IMR-90 (cell line): ENCODE measurements around the gene SYTL1. TPM values are rescaled to one million over a fixed set of nuclear protein-coding genes. Genes with fewer than 3 reads are reported as not detected.

Source experiments
- ATAC-seq: fragments of 200-7000 bp; cut with Tn5 transposase; 2 replicates; pipeline ENCODE4 v1.9.1; 2020; ENCODE audit warnings: low read depth, mild to moderate bottlenecking, moderate library complexity
- BruUV-seq: library from RNA; stranded (reverse); fragments of 400-500 nt; replicated peaks from 2 replicates; lab custom pipeline; 2021; lab: Mats Ljungman, UMichigan
- CTCF ChIA-PET: fragments of 300-600 bp; formaldehyde crosslinking; extraction: SDS; loops from one replicate; lab custom pipeline; 2021; ENCODE audit warnings: antibody characterized with exemption; lab: Yijun Ruan, JAX
- POLR2A ChIA-PET: fragments of 300-600 bp; sonication (Branson Sonifier 250); formaldehyde crosslinking; loops from one replicate; lab custom pipeline; 2022; ENCODE audit warnings: antibody characterized with exemption; ENCODE audit not compliant: unreplicated experiment; lab: Charles Lee
- DNase-seq: peaks from one replicate; pipeline ENCODE4 v3.0.0; 2013
- H2AFZ ChIP-seq: replicated peaks from 2 replicates; pipeline ENCODE3; 2013; ENCODE audit warnings: low read length, mild to moderate bottlenecking; ENCODE audit not compliant: poor library complexity
- H2AK5ac ChIP-seq: 2 replicates; pipeline ENCODE4 v1.6.1; 2013; ENCODE audit warnings: low read depth, low read length, inconsistent platforms
- H2AK9ac ChIP-seq: replicated peaks from 2 replicates; pipeline ENCODE3; 2013; ENCODE audit warnings: mild to moderate bottlenecking, low read depth, low read length, moderate library complexity; ENCODE audit not compliant: poor library complexity
- H2BK120ac ChIP-seq: 2 replicates; pipeline ENCODE4 v1.6.1; 2013; ENCODE audit warnings: low read depth, low read length, inconsistent platforms
- H2BK15ac ChIP-seq: 3 replicates; pipeline ENCODE4 v1.6.1; 2013; ENCODE audit warnings: low read depth, low read length, inconsistent platforms
- H2BK20ac ChIP-seq: 2 replicates; pipeline ENCODE4 v1.6.1; 2013; ENCODE audit warnings: low read depth, mild to moderate bottlenecking, inconsistent platforms, low read length, moderate library complexity
- H2BK5ac ChIP-seq: 2 replicates; pipeline ENCODE4 v1.6.1; 2013; ENCODE audit warnings: mild to moderate bottlenecking, low read depth, low read length, inconsistent platforms; ENCODE audit not compliant: poor library complexity, severe bottlenecking
- H3K14ac ChIP-seq: replicated peaks from 2 replicates; pipeline ENCODE4 v1.6.1; 2013; ENCODE audit warnings: low read depth, low read length, inconsistent platforms
- H3K18ac ChIP-seq: 2 replicates; pipeline ENCODE4 v1.6.1; 2013; ENCODE audit warnings: low read depth, low read length, control low read depth
- H3K23ac ChIP-seq: 2 replicates; pipeline ENCODE4 v1.6.1; 2013; ENCODE audit warnings: low read depth, low read length, inconsistent platforms
- H3K27ac ChIP-seq: 2 replicates; pipeline ENCODE4 v1.5.1; 2013; ENCODE audit warnings: mild to moderate bottlenecking, control low read depth, low read length; ENCODE audit not compliant: insufficient read depth
- H3K27me3 ChIP-seq: 2 replicates; pipeline ENCODE4 v1.6.1; 2013; ENCODE audit warnings: low read length; ENCODE audit not compliant: control insufficient read depth, insufficient read depth
- H3K36me3 ChIP-seq: 2 replicates; pipeline ENCODE4 v1.6.1; 2013; ENCODE audit warnings: low read length, mixed read lengths; ENCODE audit not compliant: control insufficient read depth, insufficient read depth
- H3K4ac ChIP-seq: 2 replicates; pipeline ENCODE4 v1.6.1; 2013; ENCODE audit warnings: low read depth, low read length, inconsistent platforms
- H3K4me1 ChIP-seq: 2 replicates; pipeline ENCODE4 v1.6.1; 2013; ENCODE audit warnings: low read length, mixed read lengths; ENCODE audit not compliant: control insufficient read depth, insufficient read depth
- H3K4me2 ChIP-seq: 2 replicates; pipeline ENCODE4 v1.6.1; 2013; ENCODE audit warnings: low read depth, mild to moderate bottlenecking, control low read depth, low read length, moderate library complexity
- H3K4me3 ChIP-seq: 2 replicates; pipeline ENCODE4 v1.5.1; 2013; ENCODE audit warnings: low read depth, mild to moderate bottlenecking, control low read depth, low read length, moderate library complexity; ENCODE audit not compliant: insufficient read depth
- H3K56ac ChIP-seq: 2 replicates; pipeline ENCODE4 v1.6.1; 2013; ENCODE audit warnings: low read length, inconsistent platforms; ENCODE audit not compliant: insufficient read depth; ENCODE audit errors: extremely low read depth
- H3K79me1 ChIP-seq, 2 experiments: 2 replicates each; pipeline ENCODE4 v1.6.1; 2013; ENCODE audit warnings: low read length in 2 of 2, inconsistent platforms in 1 of 2, low read depth in 1 of 2
- H3K9ac ChIP-seq: 2 replicates; pipeline ENCODE4 v1.6.1; 2013; ENCODE audit warnings: low read depth, low read length, control low read depth
- H3K9me1 ChIP-seq: 2 replicates; pipeline ENCODE4 v1.6.1; 2013; ENCODE audit warnings: low read length, inconsistent platforms; ENCODE audit not compliant: insufficient read depth
- H3K9me3 ChIP-seq: 2 replicates; pipeline ENCODE4 v1.6.1; 2013; ENCODE audit warnings: low read length; ENCODE audit not compliant: control insufficient read depth, insufficient read depth
- H4K20me1 ChIP-seq: 2 replicates; pipeline ENCODE4 v1.6.1; 2013; ENCODE audit warnings: low read length, inconsistent platforms; ENCODE audit not compliant: insufficient read depth
- H4K5ac ChIP-seq: 2 replicates; pipeline ENCODE4 v1.6.1; 2013; ENCODE audit warnings: mild to moderate bottlenecking, low read depth, low read length, control low read depth
- H4K8ac ChIP-seq, 2 experiments: 2 replicates each; pipeline ENCODE4 v1.6.1; 2013; ENCODE audit warnings: low read depth in 2 of 2, low read length in 2 of 2, control low read depth in 1 of 2, inconsistent platforms in 1 of 2
- H4K91ac ChIP-seq: 2 replicates; pipeline ENCODE4 v1.6.1; 2013; ENCODE audit warnings: low read depth, low read length, inconsistent platforms; ENCODE audit not compliant: insufficient read depth
- MAFK ChIP-seq: IDR thresholded peaks from 2 replicates; pipeline ENCODE4 v1.6.1; 2012; ENCODE audit warnings: low read depth, low read length, improper control_type of control experiment
- RFX5 ChIP-seq: IDR thresholded peaks from 2 replicates; pipeline ENCODE4 v1.8.0; 2012; ENCODE audit warnings: low read depth, mild to moderate bottlenecking, low read length, moderate library complexity
- whole genome bisulfite sequencing, 2 experiments: methylation state at CpG; one replicate each; pipeline versions ENCODE4 v1.1.5 to v1.1.7; 2013; ENCODE audit warnings: missing lambda C conversion rate in 2 of 2; ENCODE audit not compliant: insufficient read length in 1 of 2; ENCODE audit errors: extremely low coverage in 2 of 2; 5-methylcytosine and 5-hydroxymethylcytosine counted together
- dilution Hi-C: fragments of 300-500 bp; cut with HindIII; formaldehyde crosslinking; loops from one replicate; pipeline ENCODE4 v1.14.3; 2018; ENCODE audit warnings: low sequenced_read_pairs; ENCODE audit not compliant: unreplicated experiment
- in situ Hi-C: fragments of 300-500 bp; cut with MboI; formaldehyde crosslinking; loops from 3 replicates; pipeline ENCODE4 v1.14.3; 2019; ENCODE audit warnings: low sequenced_read_pairs, inconsistent platforms, mixed read lengths
- intact Hi-C: fragments of 100-400 bp; cut with micrococcal nuclease; formaldehyde crosslinking; loops from 2 replicates; pipeline ENCODE4 v1.10.0; 2022
- polyA plus RNA-seq, 3 experiments: library from polyadenylated mRNA; depleted of rRNA; stranded (reverse); fragments of >200 nt; gene quantifications; 2 replicates each; pipeline ENCODE4 v1.2.3, GENCODE V29; 2012; ENCODE audit warnings: low replicate concordance in 1 of 3
- total RNA-seq: library from RNA; depleted of rRNA; stranded (reverse); fragments of >200 nt; gene quantifications from 2 replicates; pipeline ENCODE4 v1.2.3, GENCODE V29; 2012

The SYTL1 gene
- total and polyA plus RNA-seq, 2 of the 4 experiments (the other 2 are of a cell fraction): 0.18 to 1.0 TPM

GRCh38 chr1:27356277-27356618 lies 14.4 kb downstream of the SYTL1 start:
- Histone ChIP-seq H4K8ac (no peak overlapping the region), H2BK5ac (no peak overlapping the region), H2AK5ac (no peak overlapping the region), H3K27me3 (no peaks in the 10 kb centered on the region), H3K4ac (no peak overlapping the region), H3K79me1 (no peaks in the 10 kb centered on the region), H3K4me3 (no peak overlapping the region), H4K91ac (no peak overlapping the region), H2BK20ac (no peak overlapping the region), H3K9me1 (no peaks in the 10 kb centered on the region), H2BK15ac (no peak overlapping the region), H3K36me3 (peaks cover 32% of the 10 kb centered on the region), H4K20me1 (no peaks in the 10 kb centered on the region), H3K4me2 (no peak overlapping the region), H3K56ac (no peak overlapping the region), H3K4me1 (no peaks in the 10 kb centered on the region), H3K14ac (no peak overlapping the region), H4K5ac (no peak overlapping the region), H3K9ac (no peak overlapping the region), H2AK9ac (no peak overlapping the region), H2AFZ (no peak overlapping the region), H3K27ac (no peak overlapping the region), H3K23ac (no peak overlapping the region), H3K9me3 (no peaks in the 10 kb centered on the region), H3K18ac (no peak overlapping the region), H2BK120ac (no peak overlapping the region)
- in situ Hi-C loops (no loop called here), dilution Hi-C loops (no loop called here), intact Hi-C loops (no loop called here)
- BruUV-seq: no TSS peak
- POLR2A ChIA-PET: no interaction called here
- WGBS, 2 experiments: 100% methylated on average over 6 of the region's 13 CpGs; no CpG with 5 or more reads in 1 of the 2 experiments
- ATAC-seq (no peak), DNase-seq (no peak)
- CTCF ChIA-PET: no interaction called here
- no peak for TF ChIP-seq RFX5
- TF ChIP-seq MAFK: no peak
